GM18907 (cell line): ENCODE measurements around the gene COL18A1.

Source experiments
- ATAC-seq: cut with Tn5 transposase; IDR thresholded peaks from one replicate; pipeline ENCODE4 v1.9.1; 2021; ENCODE audit warnings: mild to moderate bottlenecking, moderate library complexity; ENCODE audit not compliant: unreplicated experiment

The COL18A1 gene

GRCh38 chr21:45396620-45396995, 8.4 kb upstream of the COL18A1 start:
- no peak for ATAC-seq

GRCh38 chr21:45397381-45397780, 7.6 kb upstream of the COL18A1 start:
- no peak for ATAC-seq

GRCh38 chr21:45401054-45401518, 3.9 kb upstream of the COL18A1 start:
- no peak for ATAC-seq

DNA sequence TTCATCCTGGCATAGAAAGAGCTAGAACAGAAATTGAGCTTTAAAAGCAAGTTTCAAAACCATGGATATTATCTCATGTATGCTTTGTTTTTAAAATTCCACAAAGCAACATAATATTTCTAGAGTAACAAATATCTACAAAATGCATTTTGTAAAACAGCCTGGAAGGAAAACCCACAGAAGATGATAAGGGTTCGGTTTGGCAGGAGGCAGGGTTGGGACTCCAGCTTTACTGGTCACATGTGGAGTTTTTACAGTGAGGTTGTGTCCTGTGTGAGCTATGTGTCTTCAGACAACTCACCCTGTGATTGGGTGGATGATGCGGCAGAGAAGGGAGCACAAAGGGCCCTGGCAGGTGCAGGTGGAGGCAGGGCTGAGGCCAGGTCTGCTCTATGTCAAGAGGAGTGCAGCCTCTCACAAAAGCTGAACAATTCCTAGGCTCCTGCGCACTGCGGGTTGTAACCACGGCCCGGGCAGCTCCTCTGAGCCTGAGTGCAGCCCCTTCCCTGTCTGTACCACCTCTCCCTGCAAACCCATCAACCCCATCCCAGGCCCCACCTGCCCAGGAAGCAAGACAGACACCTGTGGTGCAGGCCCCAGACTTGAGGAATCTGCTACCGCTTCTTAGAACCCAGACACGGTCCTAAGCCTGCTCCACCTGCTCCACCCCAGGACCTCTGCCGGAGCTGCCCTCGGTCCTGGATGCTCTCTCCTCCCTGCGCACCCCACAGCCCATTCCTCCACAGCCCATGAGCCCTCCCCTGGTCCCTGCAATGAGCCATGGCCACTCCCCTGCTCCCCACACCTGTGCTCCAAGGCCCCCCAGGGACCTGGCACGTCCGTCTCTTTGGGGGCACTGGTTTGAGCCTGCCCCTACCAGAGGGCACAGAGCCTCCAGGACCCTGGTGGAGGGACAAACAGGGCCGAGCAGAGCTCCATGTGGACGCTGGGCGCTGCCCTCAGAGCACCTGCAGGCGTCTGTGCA, 2.8 kb upstream of the COL18A1 start:
- no peak for ATAC-seq

- ATAC-seq = no peak
Observed at GRCh38 chr21:45403133-45403824, 1.7 kb upstream of the COL18A1 start.

GRCh38 chr21:45403825-45404729, 888 bp upstream of the COL18A1 start:
- no peak for ATAC-seq

DNA sequence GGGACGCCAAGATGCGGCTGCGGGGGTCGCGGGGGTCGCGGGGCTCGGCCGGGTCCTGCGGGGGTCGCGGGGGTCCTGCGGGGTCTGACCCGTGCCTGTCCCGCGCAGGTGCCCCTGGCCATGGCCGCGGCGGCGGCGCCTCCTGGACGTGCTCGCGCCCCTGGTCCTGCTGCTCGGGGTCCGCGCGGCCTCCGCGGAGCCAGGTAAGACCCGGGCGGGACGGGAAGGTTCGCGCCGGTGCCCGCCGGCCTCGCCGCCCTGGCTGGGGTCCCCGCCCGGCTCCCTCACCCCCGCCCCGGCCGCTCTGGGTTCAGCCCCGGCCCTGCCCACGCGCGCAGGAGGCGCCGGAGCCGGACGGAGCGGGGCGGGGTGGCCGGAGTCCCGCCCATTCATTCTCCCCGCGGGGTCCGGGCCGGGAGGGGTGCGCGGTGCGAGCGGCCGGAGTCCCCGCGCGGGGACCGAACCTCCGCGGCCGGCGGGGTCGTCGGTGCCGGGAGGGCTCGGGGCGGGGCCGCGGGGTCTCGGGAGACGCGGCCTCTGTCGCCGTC, 380 bp downstream of the COL18A1 start:
- no peak for ATAC-seq

- no peak for ATAC-seq
Observed at GRCh38 chr21:45405819-45406762, 1.1 kb downstream of the COL18A1 start.

GRCh38 chr21:45406801-45407628, 2.0 kb downstream of the COL18A1 start:
- no peak for ATAC-seq

DNA sequence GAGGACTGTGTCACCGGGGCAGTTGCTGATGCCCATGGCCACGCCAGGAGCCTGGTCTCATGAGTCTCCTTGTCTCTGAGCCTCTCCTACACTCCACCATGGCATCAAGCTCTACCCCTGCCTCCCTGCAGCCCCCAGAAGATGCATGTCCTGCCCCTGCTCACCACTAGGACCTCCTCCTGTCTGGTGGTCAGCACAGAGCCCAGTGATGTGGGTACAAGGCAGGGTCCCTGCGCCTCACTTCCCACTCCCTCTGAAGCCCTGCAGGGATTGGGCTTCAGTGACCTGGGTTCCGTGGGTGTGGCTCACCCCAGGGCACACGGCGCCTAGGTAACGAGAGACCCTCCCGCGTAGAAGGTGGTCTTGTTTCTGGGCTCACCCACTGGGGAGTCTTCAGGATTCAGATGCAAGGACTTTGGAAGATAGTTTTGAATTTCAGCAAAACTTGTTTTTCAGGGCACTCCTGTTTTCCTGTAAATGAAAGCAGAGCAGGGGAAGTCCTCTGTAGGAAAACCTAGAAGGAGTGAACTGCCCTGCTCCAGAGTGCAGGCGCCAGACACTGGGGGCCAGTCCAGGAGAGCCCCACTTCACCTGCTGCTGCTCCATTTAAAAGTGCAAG, 2.8 kb downstream of the COL18A1 start:
- ATAC-seq = no peak

GRCh38 chr21:45408271-45408791, 3.4 kb downstream of the COL18A1 start:
- no peak for ATAC-seq

GRCh38 chr21:45408801-45409261, 3.9 kb downstream of the COL18A1 start:
- ATAC-seq = no peak

DNA sequence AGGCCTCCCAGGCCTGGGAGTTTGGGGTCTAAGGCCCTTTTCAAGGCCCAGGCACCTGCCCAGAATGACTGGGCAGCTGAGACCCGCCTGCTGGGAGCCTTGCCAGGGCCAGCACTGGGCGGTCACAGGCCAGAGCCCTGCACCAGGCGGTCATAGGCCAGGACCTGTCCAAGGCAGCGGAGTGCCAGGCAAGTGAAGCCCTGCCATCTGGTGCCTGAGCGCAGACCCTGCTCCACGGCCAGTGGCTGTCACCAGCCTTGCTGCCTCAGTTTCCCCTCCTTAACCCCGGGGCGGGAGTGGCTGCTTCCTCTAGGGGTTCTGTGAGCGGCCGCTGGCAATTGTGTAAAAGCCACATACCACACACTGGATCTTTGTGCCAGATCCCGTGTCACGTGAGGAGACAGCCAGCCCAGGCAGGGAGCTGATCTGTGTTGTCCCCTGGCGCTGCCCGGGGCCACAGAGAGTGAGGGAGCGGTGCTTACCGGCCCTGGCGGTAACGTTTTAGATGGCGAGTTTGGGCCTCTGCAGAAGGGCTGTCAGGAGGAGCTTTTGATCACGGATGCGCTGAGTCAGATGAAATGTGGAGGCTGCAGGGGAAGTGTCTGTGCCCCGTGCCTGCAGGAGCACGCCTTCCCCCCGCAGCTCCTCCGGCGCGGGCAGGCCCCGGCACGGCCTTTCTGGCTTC, 4.6 kb downstream of the COL18A1 start:
- ATAC-seq = no peak

GRCh38 chr21:45410151-45410864, 5.3 kb downstream of the COL18A1 start:
- ATAC-seq = no peak

DNA sequence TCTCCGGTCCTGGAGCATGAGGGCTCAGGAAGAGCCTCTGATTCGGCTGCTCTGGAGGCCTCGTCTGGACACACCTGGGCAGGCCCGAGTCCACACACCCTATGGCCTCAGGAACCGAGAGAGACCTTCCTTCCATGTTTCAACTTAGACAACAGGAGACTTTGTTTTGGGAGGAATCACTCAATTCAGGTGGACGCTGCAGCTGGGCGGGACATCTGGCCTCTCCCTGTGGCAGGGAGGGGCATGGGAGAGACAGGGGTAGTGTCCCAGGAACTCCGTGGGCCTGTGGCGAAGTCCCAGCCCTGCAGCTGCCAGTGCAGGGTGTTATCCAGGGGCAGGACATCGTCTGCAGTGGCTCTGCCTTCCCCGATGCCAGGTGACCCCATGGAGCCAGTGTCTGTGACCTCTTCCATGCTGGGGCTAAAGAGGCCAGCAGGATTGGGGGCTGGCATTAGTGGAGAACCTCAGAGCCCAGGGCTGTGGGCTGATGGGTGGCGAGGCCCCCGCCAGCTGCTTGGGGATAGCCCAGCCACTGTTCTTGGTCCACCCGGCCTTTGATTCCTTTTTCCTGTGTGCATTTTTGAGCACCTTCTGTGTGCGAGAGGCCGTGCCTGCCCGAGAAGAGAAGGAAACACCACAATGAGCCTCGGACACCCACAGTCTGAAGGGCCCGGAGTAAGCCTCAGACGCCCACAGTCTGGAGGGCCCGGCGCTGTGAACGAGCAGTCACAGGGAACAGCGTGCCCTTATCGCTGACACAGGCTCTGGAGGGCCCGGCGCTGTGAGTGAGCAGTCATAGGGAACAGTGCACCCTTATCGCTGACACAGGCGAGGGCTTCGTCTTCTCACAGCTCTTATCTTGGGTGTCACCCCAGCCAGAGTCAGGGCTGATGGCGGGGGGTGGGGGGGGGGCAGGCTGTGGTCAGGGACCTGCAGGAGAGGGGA, 6.2 kb downstream of the COL18A1 start:
- no peak for ATAC-seq

DNA sequence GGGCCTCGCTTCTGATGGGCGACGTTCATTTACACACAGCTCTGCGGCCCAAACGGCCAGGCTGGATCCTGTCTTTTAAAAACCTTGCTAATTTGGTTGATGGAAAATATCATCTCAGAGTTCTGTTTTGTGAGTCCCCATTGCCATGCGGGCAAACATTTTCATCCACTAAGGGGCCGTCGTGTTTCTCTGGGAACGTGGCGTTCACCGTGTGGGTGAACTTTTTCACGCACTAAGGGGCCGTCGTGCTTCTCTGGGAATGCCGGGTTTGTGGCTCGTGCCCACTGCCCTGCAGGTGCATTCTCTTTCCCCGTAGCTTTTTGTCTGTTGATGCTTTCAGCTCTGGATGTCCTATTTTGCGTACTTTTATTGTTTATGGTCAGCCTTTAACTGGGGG, 6.8 kb downstream of the COL18A1 start:
- no peak for ATAC-seq
